Measurements from ENCODE around the gene SHF. TPM values are rescaled to one million over a fixed set of nuclear protein-coding genes. Genes with fewer than 3 reads are reported as not detected.

SHF gene
- total and polyA plus RNA-seq, 2 of the 8 experiments (the other 6 are each of a cell fraction or from before 2014, with no cell fraction given): 13.1 to 26.7 TPM

GRCh38 chr15:45221053-45221599 lies 33.4 kb upstream of the SHF start:
- FAIRE-seq (no peak), DNase-seq (ENCODE audit: low read depth in 1 of 2, low spot score in 2 of 2) (no peak)
- no peak overlapping the region for H3K56ac ChIP-seq (replicated peaks; ENCODE audit: insufficient read length, low read depth, low read length)
- no peaks in the 10 kb centered on the region for H3K9me3 ChIP-seq (ENCODE audit: insufficient read depth in 2 of 2, low read depth in 1 of 2, low read length in 1 of 2)
- H2BK5ac ChIP-seq (ENCODE audit: low read depth, low read length): no peak overlapping the region
- no peak overlapping the region for H2AFZ ChIP-seq (ENCODE audit: low read length)
- no peaks in the 10 kb centered on the region for H3K23me2 ChIP-seq (ENCODE audit: low read depth, low read length)
- no peak overlapping the region for H4K8ac ChIP-seq (ENCODE audit: extremely low read depth, insufficient read depth, low read length)
- H4K91ac ChIP-seq (replicated peaks; ENCODE audit: insufficient read length, low read length): no peak overlapping the region
- no peak overlapping the region for H2BK12ac ChIP-seq (ENCODE audit: low read depth, low read length)
- no peak overlapping the region for H2BK20ac ChIP-seq (ENCODE audit: low read length)
- H2AK5ac ChIP-seq (ENCODE audit: low read depth, low read length): no peak overlapping the region
- H3K4me3 ChIP-seq (ENCODE audit: extremely low read depth in 1 of 4, insufficient read depth in 2 of 4, low read depth in 3 of 4, low read length in 4 of 4): no peak overlapping the region
- H3K18ac ChIP-seq (ENCODE audit: extremely low read depth, low read length): no peak overlapping the region
- no peaks in the 10 kb centered on the region for H3K4me1 ChIP-seq (replicated peaks in 1 of 4; ENCODE audit: control insufficient read depth in 3 of 4, insufficient read depth in 4 of 4, low read length in 3 of 4)
- no peak overlapping the region for H2BK15ac ChIP-seq (ENCODE audit: low read length)
- H3K4me2 ChIP-seq (ENCODE audit: insufficient read depth in 1 of 2, low read depth in 2 of 2, low read length in 2 of 2): no peak overlapping the region
- H3K79me1 ChIP-seq (ENCODE audit: low read depth, low read length): no peaks in the 10 kb centered on the region
- H3K36me3 ChIP-seq (ENCODE audit: control insufficient read depth in 2 of 4, insufficient read depth in 4 of 4, low read length in 3 of 4): no peaks in the 10 kb centered on the region
- H2BK120ac ChIP-seq (replicated peaks; ENCODE audit: low read depth, low read length): no peak overlapping the region
- H3K27me3 ChIP-seq (replicated peaks in 1 of 4; ENCODE audit: control insufficient read depth in 3 of 4, extremely low read depth in 1 of 4, insufficient read depth in 3 of 4, low read length in 3 of 4): no peaks in the 10 kb centered on the region
- no peak overlapping the region for H3K23ac ChIP-seq (ENCODE audit: insufficient read length)
- no peak overlapping the region for H3K9ac ChIP-seq (replicated peaks in 1 of 4; ENCODE audit: extremely low read depth in 1 of 4, low read depth in 3 of 4, low read length in 3 of 4)
- CTCF ChIA-PET (ENCODE audit: partially characterized antibody): interaction anchor here (0.6 to 18.0 kb wide), 4 partner anchors 10 to 165 kb away, joined by 3 to 213 read pairs (median 6); no protein-coding TSS in a partner anchor
- H3K27ac ChIP-seq (ENCODE audit: low read depth, low read length): no peak overlapping the region
- WGBS, 2 experiments (ENCODE audit: extremely low coverage in 1 of 2, insufficient coverage in 1 of 2, insufficient read length in 1 of 2, insufficient replicate concordance in 2 of 2, low coverage in 1 of 2, low lambda C conversion rate in 2 of 2, missing lambda C conversion rate in 1 of 2): 100% methylated on average over 2 of the region's 2 CpGs; no CpG with 5 or more reads in 1 of the 2 experiments
- H3K79me2 ChIP-seq (ENCODE audit: control insufficient read depth in 1 of 2, insufficient read depth in 2 of 2, low read length in 2 of 2): no peaks in the 10 kb centered on the region
- no peaks in the 10 kb centered on the region for H4K20me1 ChIP-seq (replicated peaks in 1 of 2; ENCODE audit: control insufficient read depth in 1 of 2, insufficient read depth in 2 of 2, low read length in 2 of 2)
- POLR2A ChIA-PET (ENCODE audit: partially characterized antibody): no interaction called here
- H4K5ac ChIP-seq (ENCODE audit: insufficient read length, low read depth, low read length): no peak overlapping the region
- H3K14ac ChIP-seq (ENCODE audit: insufficient read length): no peak overlapping the region
- H3K4ac ChIP-seq (replicated peaks; ENCODE audit: insufficient read length, low read depth, low read length): no peak overlapping the region
- TF ChIP-seq CTCF (IDR thresholded peaks at IDR 0.05; ENCODE audit: control extremely low read depth in 1 of 3, insufficient read depth in 1 of 3, low read depth in 1 of 3, low read length in 3 of 3) (no peak), RFX5 (IDR thresholded peaks at IDR 0.05; ENCODE audit: borderline replicate concordance, low read depth, low read length) (no peak), MAFK (IDR thresholded peaks at IDR 0.05; ENCODE audit: low read depth, low read length) (no peak), ATF2 (IDR thresholded peaks at IDR 0.05; ENCODE audit: low read length) (no peak), BCL11A (IDR thresholded peaks at IDR 0.05; ENCODE audit: low read depth in 2 of 2, low read length in 2 of 2) (no peak), POU5F1 (IDR thresholded peaks at IDR 0.05; ENCODE audit: low read depth, low read length) (no peak), SIX5 (IDR thresholded peaks at IDR 0.05; ENCODE audit: low read depth, low read length) (no peak), CHD1 (IDR thresholded peaks at IDR 0.05; ENCODE audit: low read depth, low read length) (no peak), GTF2F1 (IDR thresholded peaks at IDR 0.05; ENCODE audit: borderline replicate concordance, low read depth, low read length) (no peak)
